Common myeloid progenitor, CD34-positive (primary cell): Measurements from ENCODE around the gene XAGE2. TPM values are rescaled to one million over a fixed set of nuclear protein-coding genes. Genes with fewer than 3 reads are reported as not detected.
"Not testable (repeated sequence)": the region's sequence is repeated elsewhere in the genome, so short reads cannot be mapped to it uniquely, and the experiment has no call there.

Experiments used
- CTCF ChIA-PET: fragments of 350-600 bp; sonication (Branson Sonifier 250); formaldehyde crosslinking; loops from one replicate; lab custom pipeline; 2021; ENCODE audit warnings: antibody characterized with exemption; lab: Charles Lee
- POLR2A ChIA-PET: fragments of 350-600 bp; sonication (Branson Sonifier 250); formaldehyde crosslinking; loops from one replicate; lab custom pipeline; 2021; ENCODE audit warnings: antibody characterized with exemption; lab: Charles Lee
- DNase-seq, 3 donors: peaks; one replicate each; pipeline versions ENCODE4 v3.0.0 to v3.0.0-alpha.2; 2013
- H3K27ac ChIP-seq, 2 experiments: 1 replicate in 1 of 2; 2 replicates in 1 of 2; pipeline ENCODE4 v1.7.0; 2013; ENCODE audit warnings: inconsistent platforms in 2 of 2, low read length in 2 of 2, mild to moderate bottlenecking in 2 of 2, low read depth in 1 of 2, moderate library complexity in 1 of 2; ENCODE audit not compliant: severe bottlenecking in 2 of 2, insufficient read depth in 1 of 2, poor library complexity in 1 of 2
- H3K27me3 ChIP-seq, 5 experiments: replicated peaks in 2 of 5; 1 replicate in 3 of 5; 2 replicates in 2 of 5; pipeline versions ENCODE4 v1.6.1 to v1.7.0; 2013; ENCODE audit warnings: low read length in 4 of 5, mild to moderate bottlenecking in 2 of 5, moderate library complexity in 2 of 5, inconsistent platforms in 1 of 5; ENCODE audit not compliant: insufficient read depth in 5 of 5, control insufficient read depth in 4 of 5
- H3K36me3 ChIP-seq, 4 experiments: 1 replicate in 2 of 4; 2 replicates in 2 of 4; pipeline versions ENCODE4 v1.6.1 to v1.7.0; 2013; ENCODE audit warnings: low read length in 3 of 4, control low read depth in 1 of 4, mild to moderate bottlenecking in 1 of 4; ENCODE audit not compliant: control insufficient read depth in 4 of 4, insufficient read depth in 4 of 4
- H3K4me1 ChIP-seq, 4 experiments: 1 replicate in 3 of 4; 2 replicates in 1 of 4; pipeline versions ENCODE4 v1.6.1 to v1.7.1; 2013; ENCODE audit warnings: low read length in 3 of 4, mild to moderate bottlenecking in 3 of 4, control low read depth in 1 of 4, inconsistent platforms in 1 of 4, moderate library complexity in 1 of 4; ENCODE audit not compliant: control insufficient read depth in 4 of 4, insufficient read depth in 4 of 4; ENCODE audit errors: control extremely low read depth in 1 of 4
- H3K4me3 ChIP-seq, 7 experiments: 1 replicate in 4 of 7; 2 replicates in 3 of 7; pipeline versions ENCODE4 v1.5.1 to v1.7.0; 2013; ENCODE audit warnings: mild to moderate bottlenecking in 7 of 7, low read length in 6 of 7, moderate library complexity in 6 of 7, inconsistent platforms in 2 of 7, low read depth in 2 of 7, control low read depth in 1 of 7; ENCODE audit not compliant: insufficient read depth in 4 of 7, control insufficient read depth in 1 of 7; ENCODE audit errors: extremely low read depth in 1 of 7
- H3K9me3 ChIP-seq, 5 experiments: 1 replicate in 4 of 5; 2 replicates in 1 of 5; pipeline versions ENCODE4 v1.6.1 to v1.7.1; 2013; ENCODE audit warnings: low read length in 4 of 5, mild to moderate bottlenecking in 2 of 5, inconsistent platforms in 1 of 5, low read depth in 1 of 5, moderate library complexity in 1 of 5; ENCODE audit not compliant: control insufficient read depth in 4 of 5, insufficient read depth in 2 of 5; ENCODE audit errors: control extremely low read depth in 1 of 5
- WGBS: methylation state at CpG from one replicate; pipeline ENCODE4 v1.1.5; 2013; ENCODE audit not compliant: insufficient coverage; 5-methylcytosine and 5-hydroxymethylcytosine counted together
- polyA plus RNA-seq: library from polyadenylated mRNA; unstranded; fragments of 120-200 nt; gene quantifications from one replicate; pipeline ENCODE4 v1.2.1, GENCODE V29; 2013

The XAGE2 gene, protein sequence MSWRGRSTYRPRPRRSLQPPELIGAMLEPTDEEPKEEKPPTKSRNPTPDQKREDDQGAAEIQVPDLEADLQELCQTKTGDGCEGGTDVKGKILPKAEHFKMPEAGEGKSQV
- not detected for polyA plus RNA-seq

DNA sequence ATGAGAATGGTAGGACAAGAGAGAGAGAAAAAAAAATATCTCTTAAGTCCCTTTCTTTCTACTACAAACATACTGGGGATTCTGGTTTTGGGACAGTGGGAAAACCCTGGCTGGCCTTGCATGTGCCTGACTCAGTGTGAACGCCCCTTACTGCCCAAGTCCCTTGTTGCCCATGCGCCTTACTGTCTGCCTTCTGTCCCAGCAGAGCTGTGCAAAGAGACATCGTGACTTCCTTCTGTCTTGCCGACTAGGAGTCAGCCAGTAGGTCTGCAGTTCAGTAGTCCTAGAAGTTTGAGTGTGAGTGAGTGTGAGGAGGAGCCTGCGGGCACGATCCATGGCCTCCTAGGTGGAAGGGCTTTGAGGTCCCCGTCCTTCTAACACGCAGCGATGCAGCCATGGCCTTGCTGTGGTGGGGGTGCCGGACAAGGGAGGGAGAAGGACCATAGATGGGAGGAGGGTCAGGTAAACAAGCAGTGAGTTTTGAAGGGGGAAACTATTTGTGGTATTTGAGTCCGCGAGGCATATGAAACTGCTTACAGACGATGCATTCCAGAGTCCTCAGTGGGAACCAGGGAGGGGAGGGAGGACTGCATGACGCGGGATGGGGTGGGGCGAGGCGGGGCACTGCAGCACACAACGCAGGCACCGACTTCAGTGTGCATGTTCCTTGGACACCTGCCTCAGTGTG lies at the start of gene XAGE2:
Gene XAGE2, plus strand, starts transcription at position 654 of the 688 bp plus-strand sequence. CDS start 994 bp downstream, outside the sequence.
- Histone ChIP-seq H3K36me3 (no peaks in the 10 kb centered on the region), H3K4me1 (peaks cover 0 to 7% (median 2%) of the 10 kb centered on the region in 4 experiments), H3K4me3 (no peak within 1 kb of the TSS), H3K27me3 (peaks cover 0 to 5% (median 0%) of the 10 kb centered on the region in 5 experiments), H3K9me3 (peaks cover 0 to 2% (median 0%) of the 10 kb centered on the region in 5 experiments), H3K27ac (no peak within 1 kb of the TSS)
- DNase-seq, result no peak
- CTCF ChIA-PET, result no interaction called here
- 81% methylated on average over 12 of the region's 19 CpGs for WGBS
- POLR2A ChIA-PET, result no interaction called here

DNA sequence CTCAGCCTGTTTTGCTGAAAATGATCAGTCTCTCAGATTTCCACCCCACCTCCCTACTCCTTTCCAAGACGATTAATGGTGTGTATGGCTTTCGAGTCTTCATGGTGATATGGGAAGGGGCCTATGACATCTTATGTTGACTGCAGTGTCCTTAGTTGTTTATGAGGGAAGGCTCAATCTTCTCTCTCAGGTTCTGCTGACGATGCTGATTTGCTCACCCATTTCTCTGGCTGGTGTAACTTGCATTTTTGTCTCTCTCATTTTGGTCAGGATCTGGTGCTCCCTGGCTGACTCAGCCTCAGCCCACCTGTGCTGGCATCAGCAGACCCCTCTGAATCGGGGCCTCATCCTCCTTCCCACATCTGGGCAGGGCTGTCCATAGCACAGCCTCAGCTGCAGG lies 31.4 kb upstream of the XAGE2 start:
- ChIA-PET POLR2A (no interaction called here), CTCF (no interaction called here)
- Histone ChIP-seq H3K4me1 (no peaks in the 10 kb centered on the region), H3K36me3 (no peaks in the 10 kb centered on the region), H3K27ac (no peak overlapping the region), H3K27me3 (peaks cover 0 to 4% (median 0%) of the 10 kb centered on the region in 5 experiments), H3K4me3 (no peak overlapping the region), H3K9me3 (peaks cover 0 to 2% (median 0%) of the 10 kb centered on the region in 5 experiments)
- DNase-seq, result no peak
- WGBS, result 100% methylated on average over 2 of the region's 4 CpGs

DNA sequence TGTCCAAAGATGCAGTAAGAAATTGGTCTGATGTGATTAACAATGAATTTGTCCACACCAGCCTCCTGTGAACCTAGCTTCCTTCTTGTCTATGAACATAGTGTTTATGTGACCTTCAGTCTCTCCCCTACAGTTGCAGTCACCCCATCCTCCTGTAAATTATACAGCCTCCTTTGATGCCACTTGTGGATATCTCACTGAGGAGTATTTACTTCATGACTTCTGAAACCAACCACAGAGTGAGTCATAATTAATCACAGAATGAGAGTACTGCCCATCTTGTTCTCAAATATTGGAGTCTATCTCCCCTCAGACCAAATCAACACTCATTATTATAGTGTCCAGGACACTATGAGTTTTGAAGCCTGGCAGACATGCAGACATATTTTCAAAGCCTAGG lies 27.3 kb upstream of the XAGE2 start:
- no peak for DNase-seq
- H3K27me3 ChIP-seq, result peaks cover 0 to 5% (median 0%) of the 10 kb centered on the region in 5 experiments
- no peaks in the 10 kb centered on the region for H3K4me1 ChIP-seq
- H3K4me3 ChIP-seq, result no peak overlapping the region
- no peaks in the 10 kb centered on the region for H3K36me3 ChIP-seq
- ChIA-PET POLR2A (no interaction called here), CTCF (no interaction called here)
- no peak overlapping the region for H3K27ac ChIP-seq
- no peaks in the 10 kb centered on the region for H3K9me3 ChIP-seq

DNA sequence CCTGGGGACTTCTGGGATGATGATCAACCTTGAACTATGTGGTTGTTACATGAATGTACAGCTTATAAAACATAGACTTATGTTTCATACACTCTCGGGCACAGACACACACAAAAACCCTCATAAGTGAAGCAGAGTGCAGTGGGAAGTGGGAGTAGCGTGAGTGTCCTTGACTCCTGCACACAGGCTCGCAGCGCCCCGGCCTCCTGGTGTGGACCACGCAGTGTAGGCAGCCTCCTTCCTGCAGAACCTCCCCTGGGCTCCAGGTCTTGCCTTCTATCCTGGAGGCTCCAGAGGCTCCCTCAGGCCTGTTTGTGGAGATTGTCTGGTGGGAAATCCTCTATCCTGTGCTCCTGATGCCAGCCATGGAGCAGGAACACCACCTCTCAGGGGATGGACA lies 25.7 kb upstream of the XAGE2 start:
- H3K4me1 ChIP-seq, H3K27me3 ChIP-seq, POLR2A ChIA-PET, DNase-seq, H3K4me3 ChIP-seq, H3K9me3 ChIP-seq, H3K27ac ChIP-seq, H3K36me3 ChIP-seq, CTCF ChIA-PET: not testable (repeated sequence)
- 85% methylated on average over 5 of the region's 6 CpGs for WGBS

DNA sequence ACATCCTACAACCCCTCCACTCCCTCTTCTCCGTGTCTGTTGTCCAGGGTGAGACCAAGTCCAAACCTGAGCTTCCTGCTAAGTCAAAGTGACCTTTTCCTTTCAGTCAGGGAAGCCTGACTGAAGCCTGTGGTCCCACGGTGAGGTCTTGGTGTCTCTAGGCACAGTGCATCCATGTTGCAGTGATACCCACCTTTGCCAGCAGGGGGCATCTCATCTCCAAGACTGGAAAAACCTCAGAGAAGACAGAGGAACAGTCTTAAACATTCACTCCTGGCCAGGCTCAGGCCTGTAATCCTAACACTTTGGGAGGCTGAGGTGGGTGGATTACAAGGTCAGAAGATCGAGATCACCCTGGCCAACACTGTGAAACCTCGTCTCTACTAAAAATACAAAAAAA lies 23.4 kb upstream of the XAGE2 start:
- POLR2A ChIA-PET, H3K27ac ChIP-seq, H3K36me3 ChIP-seq, H3K4me3 ChIP-seq, H3K4me1 ChIP-seq, H3K9me3 ChIP-seq: not testable (repeated sequence)
- peak; percentile 41 to 70 (median 57) for DNase-seq
- CTCF ChIA-PET, result interaction anchor here (0.6 to 1.5 kb wide), 6 partner anchors 9 to 519 kb away, joined by 3 to 6 read pairs (median 4); no protein-coding TSS in a partner anchor
- WGBS, result no CpG with 5 or more reads among the region's 4 CpGs
- H3K27me3 ChIP-seq, result peaks cover 0 to 11% (median 0%) of the 10 kb centered on the region in 5 experiments

DNA sequence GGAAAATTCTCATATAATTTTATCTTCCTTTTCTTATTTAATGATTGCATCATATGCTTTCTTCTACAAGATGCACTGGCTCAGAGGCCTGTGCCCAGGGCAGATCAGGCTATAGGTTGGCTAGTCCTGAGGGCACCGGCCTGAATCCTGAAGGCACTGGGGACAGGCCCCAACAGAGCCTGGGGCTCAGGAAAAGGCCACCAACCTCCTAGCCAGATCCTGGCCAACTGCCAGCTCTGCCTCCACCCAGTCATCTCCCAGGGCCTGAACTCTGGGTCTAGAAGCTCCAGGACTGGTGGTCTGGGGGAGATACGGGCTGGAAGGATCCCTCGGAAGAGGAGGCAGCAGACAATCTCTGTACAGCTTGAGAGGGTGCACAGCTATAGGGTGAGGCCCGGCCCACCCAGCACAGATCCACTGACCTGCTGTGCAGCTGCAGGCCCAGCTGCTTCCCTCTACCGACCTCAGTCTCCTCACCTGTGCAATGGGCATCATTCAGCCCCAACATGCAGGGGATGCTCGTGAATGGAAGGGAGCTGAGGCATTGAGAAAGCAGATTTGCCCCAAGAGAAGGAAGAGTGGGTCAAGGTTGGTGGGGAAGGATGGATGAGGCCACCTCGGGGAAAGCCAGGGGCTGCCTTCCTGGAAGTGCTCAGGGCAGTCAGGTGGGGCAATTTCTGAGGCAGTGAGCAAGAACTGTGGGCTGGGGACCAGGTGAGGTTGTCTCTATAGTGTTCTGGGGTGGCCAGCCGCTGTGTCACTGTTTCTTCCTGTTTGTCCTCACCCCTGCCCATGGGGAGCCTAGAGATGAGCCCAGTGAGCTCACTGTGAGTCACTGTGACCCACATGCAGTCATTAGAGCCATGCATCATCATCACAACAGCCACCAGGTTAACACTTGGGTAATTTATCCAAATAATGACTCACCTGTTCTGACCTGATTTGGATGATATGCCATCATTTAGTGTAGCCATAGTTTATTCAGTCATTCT lies 22.4 kb upstream of the XAGE2 start:
- ChIA-PET POLR2A (no interaction called here), CTCF (interaction anchor here (0.6 to 1.5 kb wide), 7 partner anchors 8 to 518 kb away, joined by 3 to 6 read pairs (median 3); no protein-coding TSS in a partner anchor)
- WGBS, result 71% methylated on average over 7 of the region's 8 CpGs
- H3K27ac ChIP-seq, result no peak overlapping the region
- no peaks in the 10 kb centered on the region for H3K36me3 ChIP-seq
- no peaks in the 10 kb centered on the region for H3K4me1 ChIP-seq
- no peaks in the 10 kb centered on the region for H3K9me3 ChIP-seq
- DNase-seq, result peak in 2 of 3 donors; percentile 26 to 32
- H3K27me3 ChIP-seq, result peaks cover 0 to 11% (median 0%) of the 10 kb centered on the region in 5 experiments
- no peak overlapping the region for H3K4me3 ChIP-seq
